Mesendoderm (in vitro differentiated cells): ENCODE results near the gene SH3RF1.
"Not testable (repeated sequence)": the region's sequence is repeated elsewhere in the genome, so short reads cannot be mapped to it uniquely, and the experiment has no call there.

ENCODE experiments used
- DNase-seq: peaks from one replicate; pipeline ENCODE4 v3.0.0; 2013
- H2AK5ac ChIP-seq: 2 replicates; pipeline ENCODE4 v1.6.1; 2013; ENCODE audit warnings: low read length, inconsistent platforms
- H2BK120ac ChIP-seq: 2 replicates; pipeline ENCODE4 v1.6.1; 2013; ENCODE audit warnings: low read depth, mild to moderate bottlenecking, low read length, moderate library complexity, mixed read lengths
- H2BK15ac ChIP-seq: replicated peaks from 2 replicates; pipeline ENCODE4 v1.6.1; 2013; ENCODE audit warnings: low read depth, mild to moderate bottlenecking, moderate library complexity
- H2BK5ac ChIP-seq: 2 replicates; pipeline ENCODE4 v1.6.1; 2013; ENCODE audit warnings: low read length, inconsistent platforms
- H3K18ac ChIP-seq: 2 replicates; pipeline ENCODE4 v1.6.1; 2013; ENCODE audit warnings: mild to moderate bottlenecking, low read length, mixed read lengths
- H3K23ac ChIP-seq: one replicate; pipeline ENCODE4 v1.6.1; 2013; ENCODE audit warnings: low read length
- H3K27ac ChIP-seq: 2 replicates; pipeline ENCODE4 v1.5.1; 2013; ENCODE audit warnings: low read depth, mild to moderate bottlenecking, inconsistent platforms, low read length, moderate library complexity
- H3K27me3 ChIP-seq: 2 replicates; pipeline ENCODE4 v1.6.1; 2013; ENCODE audit warnings: low read length, control low read depth, mild to moderate bottlenecking, inconsistent platforms; ENCODE audit not compliant: insufficient read depth, poor library complexity
- H3K36me3 ChIP-seq: 2 replicates; pipeline ENCODE4 v1.6.1; 2013; ENCODE audit warnings: low read length, inconsistent platforms; ENCODE audit not compliant: control insufficient read depth, insufficient read depth
- H3K4ac ChIP-seq: one replicate; pipeline ENCODE4 v1.6.1; 2013; ENCODE audit warnings: low read depth, mild to moderate bottlenecking, low read length, moderate library complexity
- H3K4me1 ChIP-seq: 2 replicates; pipeline ENCODE4 v1.6.1; 2013; ENCODE audit warnings: low read depth, low read length, inconsistent platforms; ENCODE audit not compliant: control insufficient read depth
- H3K4me2 ChIP-seq: 2 replicates; pipeline ENCODE4 v1.6.1; 2013; ENCODE audit warnings: low read length
- H3K4me3 ChIP-seq: 2 replicates; pipeline ENCODE4 v1.5.1; 2013; ENCODE audit warnings: mild to moderate bottlenecking, low read length
- H3K56ac ChIP-seq: one replicate; pipeline ENCODE4 v1.6.1; 2013; ENCODE audit warnings: low read length
- H3K79me1 ChIP-seq: 2 replicates; pipeline ENCODE4 v1.6.1; 2013; ENCODE audit warnings: low read length, inconsistent platforms
- H3K79me2 ChIP-seq: 2 replicates; pipeline ENCODE4 v1.6.1; 2013; ENCODE audit warnings: mild to moderate bottlenecking, low read length; ENCODE audit not compliant: control insufficient read depth, insufficient read depth
- H3K9ac ChIP-seq: 2 replicates; pipeline ENCODE4 v1.6.1; 2013; ENCODE audit warnings: low read length, inconsistent platforms
- H4K5ac ChIP-seq: one replicate; pipeline ENCODE4 v1.6.1; 2013; ENCODE audit warnings: low read length
- H4K8ac ChIP-seq: one replicate; pipeline ENCODE4 v1.6.1; 2013; ENCODE audit warnings: low read depth, mild to moderate bottlenecking, control low read depth, low read length, moderate library complexity
- WGBS: extraction: QIAGEN DNeasy Blood & Tissue Kit; methylation state at CpG from one replicate; pipeline ENCODE4 v1.1.7; 2013; ENCODE audit warnings: low lambda C conversion rate, missing lambda C conversion rate; ENCODE audit not compliant: insufficient coverage; ENCODE audit errors: extremely low coverage; 5-methylcytosine and 5-hydroxymethylcytosine counted together

SH3RF1 gene

DNA sequence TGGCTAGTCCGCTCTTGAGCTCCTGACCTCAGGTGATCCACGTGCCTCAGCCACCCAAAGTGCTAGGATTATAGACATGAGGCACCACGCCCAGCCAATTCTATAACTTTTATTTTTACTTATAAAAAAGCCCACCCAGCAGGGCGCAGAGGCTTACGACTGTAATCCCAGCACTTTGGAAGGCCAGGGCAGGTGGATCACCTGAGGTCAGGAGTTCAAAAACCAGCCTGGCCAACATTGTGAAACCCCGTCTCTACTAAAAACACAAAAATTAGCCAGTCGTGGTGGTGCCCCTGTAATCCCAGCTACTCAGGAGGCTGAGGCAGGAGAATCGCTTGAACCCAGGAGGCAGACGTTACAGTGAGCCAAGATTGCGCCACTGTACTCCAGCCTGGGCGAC, 73.5 kb downstream of the SH3RF1 start:
- not testable (repeated sequence) for H3K4me2 ChIP-seq, H2BK5ac ChIP-seq, H3K56ac ChIP-seq, H3K9ac ChIP-seq, H3K4ac ChIP-seq, H2BK15ac ChIP-seq, H3K27ac ChIP-seq, H3K4me1 ChIP-seq, H3K4me3 ChIP-seq, H3K18ac ChIP-seq, DNase-seq, H3K27me3 ChIP-seq, H3K23ac ChIP-seq, H3K79me2 ChIP-seq, H4K8ac ChIP-seq, H4K5ac ChIP-seq, H2BK120ac ChIP-seq, H2AK5ac ChIP-seq, H3K36me3 ChIP-seq, H3K79me1 ChIP-seq
- WGBS: no CpG with 5 or more reads among the region's 11 CpGs

DNA sequence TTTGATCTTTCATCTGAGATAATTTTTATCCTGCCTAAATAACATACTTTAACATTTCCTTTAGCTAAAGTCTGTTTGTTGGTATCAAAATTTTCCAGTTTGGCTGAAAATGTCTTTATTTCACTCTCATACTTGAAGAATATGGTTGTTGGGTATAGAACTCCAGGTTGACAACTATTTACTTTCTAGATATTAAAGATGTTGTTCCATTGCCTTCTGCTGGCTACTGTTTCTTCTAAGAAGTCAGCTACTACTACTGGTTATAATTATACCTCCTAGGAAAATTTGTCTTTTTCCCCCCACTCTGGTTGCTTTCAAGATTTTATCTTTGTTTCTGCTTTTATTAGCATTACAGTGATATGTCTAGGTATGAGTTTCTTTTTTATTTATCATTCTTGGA, 75.7 kb downstream of the SH3RF1 start:
- H3K79me2 ChIP-seq: no peaks in the 10 kb centered on the region
- no peak overlapping the region for H3K56ac ChIP-seq
- DNase-seq: no peak

DNA sequence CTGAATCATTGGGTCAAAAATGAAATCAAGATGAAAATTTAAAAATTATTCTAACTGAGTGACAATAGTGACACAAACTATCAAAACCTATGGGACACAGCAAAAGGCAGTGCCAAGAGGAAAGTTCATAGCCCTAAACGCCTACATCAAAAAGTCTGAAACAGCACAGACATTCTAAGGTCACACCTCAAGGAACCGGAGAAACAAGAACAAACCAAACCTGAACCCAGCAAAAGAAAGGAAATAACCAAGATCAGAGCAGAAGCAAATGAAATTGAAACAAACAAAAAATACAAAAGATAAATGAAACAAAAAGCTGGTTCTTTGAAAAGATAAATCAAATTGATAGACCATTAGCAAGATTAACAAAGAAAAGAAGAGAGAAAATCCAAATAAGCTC, 80.8 kb downstream of the SH3RF1 start:
- not testable (repeated sequence) for H2BK15ac ChIP-seq, H3K56ac ChIP-seq, DNase-seq, H4K5ac ChIP-seq, H2BK120ac ChIP-seq, H3K4me1 ChIP-seq, H2AK5ac ChIP-seq, H3K27me3 ChIP-seq, H2BK5ac ChIP-seq, H3K23ac ChIP-seq, H3K4me2 ChIP-seq, H3K4ac ChIP-seq, H3K36me3 ChIP-seq, H3K9ac ChIP-seq, H3K79me2 ChIP-seq, H4K8ac ChIP-seq, H3K18ac ChIP-seq, H3K4me3 ChIP-seq, H3K27ac ChIP-seq
- no CpG with 5 or more reads among the region's 2 CpGs for whole genome bisulfite sequencing
- H3K79me1 ChIP-seq: peaks cover 19% of the 10 kb centered on the region

More for the DNA sequence above, 75.7 kb downstream of the SH3RF1 start:
- Histone ChIP-seq H3K23ac (no peak overlapping the region), H3K36me3 (no peaks in the 10 kb centered on the region), H3K4me2 (no peak overlapping the region), H4K8ac (no peak overlapping the region), H2AK5ac (no peak overlapping the region), H4K5ac (no peak overlapping the region), H3K79me1 (peaks cover 3% of the 10 kb centered on the region), H2BK120ac (no peak overlapping the region), H3K4ac (no peak overlapping the region), H3K18ac (no peak overlapping the region), H3K4me1 (no peaks in the 10 kb centered on the region), H2BK5ac (no peak overlapping the region), H3K9ac (no peak overlapping the region), H3K27me3 (no peaks in the 10 kb centered on the region), H2BK15ac (no peak overlapping the region), H3K27ac (no peak overlapping the region), H3K4me3 (no peak overlapping the region)

DNA sequence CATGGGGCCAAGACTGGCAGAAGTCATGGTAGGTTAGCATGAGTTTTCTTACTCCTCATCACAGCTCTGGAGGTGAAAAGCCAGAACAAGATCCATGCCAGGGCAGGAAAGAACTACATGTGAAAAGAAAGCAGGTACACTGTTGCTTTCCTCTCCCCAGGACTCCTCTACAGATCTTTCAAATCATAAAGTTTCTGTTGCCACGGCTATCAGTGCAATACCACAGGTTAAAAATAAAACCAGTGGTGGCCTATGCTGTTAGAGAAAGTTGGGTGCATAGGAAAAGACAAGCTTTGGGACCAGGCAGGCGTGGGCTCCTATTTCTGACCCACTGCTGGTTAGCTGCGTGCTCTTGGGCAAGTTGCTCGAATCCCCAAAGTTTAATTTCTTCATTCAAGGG, 81.4 kb downstream of the SH3RF1 start:
- H3K4me3 ChIP-seq: no peak overlapping the region
- H3K27me3 ChIP-seq: no peaks in the 10 kb centered on the region
- H4K8ac ChIP-seq: no peak overlapping the region
- no peak overlapping the region for H2AK5ac ChIP-seq
- no peak for DNase-seq
- no peak overlapping the region for H3K18ac ChIP-seq
- peaks cover 6% of the 10 kb centered on the region for H3K79me2 ChIP-seq
- H2BK120ac ChIP-seq: no peak overlapping the region
- H3K56ac ChIP-seq: no peak overlapping the region
- H3K4me2 ChIP-seq: no peak overlapping the region
- H2BK5ac ChIP-seq: no peak overlapping the region
- no CpG with 5 or more reads among the region's 4 CpGs for WGBS
- peaks cover 5% of the 10 kb centered on the region for H3K4me1 ChIP-seq
- no peak overlapping the region for H3K9ac ChIP-seq
- H3K27ac ChIP-seq: no peak overlapping the region
- no peak overlapping the region for H2BK15ac ChIP-seq
- H3K36me3 ChIP-seq: no peaks in the 10 kb centered on the region
- H3K79me1 ChIP-seq: peaks cover 17% of the 10 kb centered on the region
- H4K5ac ChIP-seq: peak overlapping the region; percentile 62
- no peak overlapping the region for H3K4ac ChIP-seq
- no peak overlapping the region for H3K23ac ChIP-seq

DNA sequence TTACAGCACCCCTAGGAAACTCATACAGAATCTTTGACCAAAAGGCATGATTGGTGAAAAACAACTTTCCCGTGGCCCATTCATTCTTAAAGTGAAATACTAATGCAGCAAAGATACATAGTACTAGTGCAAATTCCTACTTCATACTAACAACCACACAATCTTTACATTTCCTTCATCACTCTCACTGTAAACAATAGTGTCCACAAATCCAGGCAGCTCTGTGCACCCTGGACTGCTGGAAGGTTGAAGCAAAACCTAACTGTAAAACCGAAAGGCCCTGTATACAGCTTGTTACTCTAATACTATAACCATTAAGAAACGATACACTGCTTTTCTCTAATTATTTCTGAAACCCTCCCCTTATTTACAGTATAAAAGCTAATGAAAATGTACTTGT, 82.6 kb downstream of the SH3RF1 start:
- Histone ChIP-seq H3K9ac (no peak overlapping the region), H2AK5ac (no peak overlapping the region), H3K4ac (no peak overlapping the region), H3K4me2 (no peak overlapping the region), H3K27me3 (no peaks in the 10 kb centered on the region), H3K18ac (no peak overlapping the region), H4K5ac (no peak overlapping the region), H2BK15ac (no peak overlapping the region), H2BK120ac (no peak overlapping the region), H3K79me2 (peaks cover 6% of the 10 kb centered on the region), H3K27ac (no peak overlapping the region), H3K79me1 (peaks cover 20% of the 10 kb centered on the region), H3K4me1 (peaks cover 5% of the 10 kb centered on the region), H3K23ac (no peak overlapping the region), H3K56ac (no peak overlapping the region), H3K36me3 (no peaks in the 10 kb centered on the region), H2BK5ac (no peak overlapping the region), H3K4me3 (no peak overlapping the region), H4K8ac (no peak overlapping the region)
- WGBS: no CpG with 5 or more reads among the region's 3 CpGs
- DNase-seq: no peak

DNA sequence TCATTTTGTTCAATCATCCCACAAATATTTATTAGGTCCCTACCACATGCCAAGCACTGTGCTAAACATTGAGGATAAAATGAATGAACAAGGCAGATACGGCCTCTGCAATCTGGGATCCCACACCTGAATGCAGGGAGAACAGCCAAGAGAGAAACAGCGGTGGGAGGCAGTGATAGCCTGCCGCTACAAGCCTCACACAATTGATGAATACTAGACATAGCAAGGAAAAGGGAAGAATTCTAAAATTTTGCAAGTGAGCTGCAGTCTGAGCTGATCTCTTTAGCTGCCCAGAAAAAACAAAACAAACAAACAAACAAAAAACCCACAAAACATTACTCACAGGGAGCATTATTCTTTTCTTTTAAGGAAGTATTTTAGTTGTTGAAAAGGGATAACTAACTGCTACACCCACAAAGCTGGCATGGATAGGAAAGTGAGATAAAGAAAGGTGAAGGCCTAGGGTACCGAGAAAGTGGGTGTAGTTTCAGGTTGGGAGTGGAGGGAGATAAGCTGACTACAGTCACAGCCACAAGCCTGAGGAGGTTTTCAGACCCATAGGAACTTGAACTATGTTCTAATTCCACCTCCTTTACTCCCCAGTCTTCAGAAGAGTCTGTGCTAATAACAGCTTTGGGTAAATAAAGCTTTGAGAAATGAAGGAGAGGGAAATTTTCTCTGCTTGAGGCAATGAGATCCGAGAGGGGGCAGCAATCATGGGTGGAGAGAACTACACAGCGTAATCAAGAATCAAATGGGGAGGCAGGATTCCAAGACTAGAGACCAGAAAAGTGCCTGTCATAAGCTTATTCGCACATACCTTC, 85.4 kb downstream of the SH3RF1 start:
- no peak overlapping the region for H2AK5ac ChIP-seq
- no peak overlapping the region for H3K4me3 ChIP-seq
- no peak overlapping the region for H3K4me2 ChIP-seq
- H3K79me1 ChIP-seq: peaks cover 20% of the 10 kb centered on the region
- H3K27ac ChIP-seq: no peak overlapping the region
- no peak overlapping the region for H3K56ac ChIP-seq
- peak overlapping the region; percentile 5 for H3K9ac ChIP-seq
- H3K79me2 ChIP-seq: peaks cover 6% of the 10 kb centered on the region
- WGBS: no CpG with 5 or more reads among the region's 7 CpGs
- no peaks in the 10 kb centered on the region for H3K27me3 ChIP-seq
- H3K4ac ChIP-seq: no peak overlapping the region
- no peak overlapping the region for H2BK120ac ChIP-seq
- H3K36me3 ChIP-seq: no peaks in the 10 kb centered on the region
- no peak overlapping the region for H3K23ac ChIP-seq
- no peak overlapping the region for H3K18ac ChIP-seq
- peaks cover 5% of the 10 kb centered on the region for H3K4me1 ChIP-seq
- no peak overlapping the region for H4K8ac ChIP-seq
- H4K5ac ChIP-seq: peak overlapping the region; percentile 29
- H2BK15ac ChIP-seq: no peak overlapping the region
- H2BK5ac ChIP-seq: no peak overlapping the region
- DNase-seq: peak; percentile 29
